Measurements from ENCODE around the gene SSR4.
"Not testable (repeated sequence)": the region's sequence is repeated elsewhere in the genome, so short reads cannot be mapped to it uniquely, and the experiment has no call there.

The SSR4 gene

DNA sequence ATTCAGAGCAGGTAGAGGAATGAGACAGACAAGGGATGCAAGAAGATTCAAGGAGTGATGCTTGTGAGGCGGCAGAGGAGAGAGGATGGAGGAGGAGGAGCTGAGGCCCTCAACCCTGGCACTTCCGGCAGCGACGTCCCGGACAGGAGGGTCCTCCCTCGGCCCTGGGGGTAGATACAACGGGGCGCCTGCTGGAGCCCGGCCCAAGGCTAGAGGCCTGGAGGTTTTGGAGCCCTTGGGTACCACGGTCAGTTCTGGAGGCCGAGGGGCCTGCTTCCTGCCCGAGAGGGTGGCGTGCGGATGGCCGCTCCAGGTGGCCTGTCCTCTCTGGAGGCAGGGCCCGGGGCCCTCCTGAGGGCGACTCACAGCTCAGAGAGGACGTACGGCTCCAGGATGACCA is 13.5 kb downstream of the SSR4 start:
- Histone ChIP-seq H3K4me3 (ENCODE audit: low read depth, low read length) (no peak overlapping the region), H3K36me3 (replicated peaks) (no peaks in the 10 kb centered on the region), H3K27me3 (replicated peaks) (no peaks in the 10 kb centered on the region), H3K27ac (no peak overlapping the region)
- no peak for DNase-seq
- in situ Hi-C loops (cut with HindIII; ENCODE audit: low pct_ligation_motif_present, low sequenced_read_pairs), result no loop called here
- TF ChIP-seq, protein P1, sequence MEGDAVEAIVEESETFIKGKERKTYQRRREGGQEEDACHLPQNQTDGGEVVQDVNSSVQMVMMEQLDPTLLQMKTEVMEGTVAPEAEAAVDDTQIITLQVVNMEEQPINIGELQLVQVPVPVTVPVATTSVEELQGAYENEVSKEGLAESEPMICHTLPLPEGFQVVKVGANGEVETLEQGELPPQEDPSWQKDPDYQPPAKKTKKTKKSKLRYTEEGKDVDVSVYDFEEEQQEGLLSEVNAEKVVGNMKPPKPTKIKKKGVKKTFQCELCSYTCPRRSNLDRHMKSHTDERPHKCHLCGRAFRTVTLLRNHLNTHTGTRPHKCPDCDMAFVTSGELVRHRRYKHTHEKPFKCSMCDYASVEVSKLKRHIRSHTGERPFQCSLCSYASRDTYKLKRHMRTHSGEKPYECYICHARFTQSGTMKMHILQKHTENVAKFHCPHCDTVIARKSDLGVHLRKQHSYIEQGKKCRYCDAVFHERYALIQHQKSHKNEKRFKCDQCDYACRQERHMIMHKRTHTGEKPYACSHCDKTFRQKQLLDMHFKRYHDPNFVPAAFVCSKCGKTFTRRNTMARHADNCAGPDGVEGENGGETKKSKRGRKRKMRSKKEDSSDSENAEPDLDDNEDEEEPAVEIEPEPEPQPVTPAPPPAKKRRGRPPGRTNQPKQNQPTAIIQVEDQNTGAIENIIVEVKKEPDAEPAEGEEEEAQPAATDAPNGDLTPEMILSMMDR (IDR thresholded peaks at IDR 0.05; ENCODE audit: low read depth, low read length, missing control alignments), result no peak

DNA sequence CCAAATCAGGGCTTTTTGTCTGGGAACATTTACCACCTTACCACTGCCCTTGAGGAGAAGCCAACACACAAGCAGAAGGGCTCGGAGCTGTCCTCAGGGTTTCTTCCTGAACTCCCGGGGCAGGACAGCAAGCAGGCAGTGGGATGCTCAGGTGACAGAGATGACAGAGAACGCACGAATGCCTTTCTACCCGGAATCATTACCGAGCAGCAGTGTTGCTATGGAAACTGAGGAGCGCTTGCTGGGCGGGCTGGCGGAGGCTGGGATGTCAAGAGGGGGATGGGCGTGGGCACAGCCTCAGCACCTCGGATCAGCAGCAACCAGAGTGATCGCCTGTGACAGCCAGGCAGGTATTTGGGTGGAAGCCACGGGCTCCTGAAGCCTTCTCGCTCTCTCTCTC is 17.8 kb downstream of the SSR4 start:
- TF ChIP-seq, protein P1 (IDR thresholded peaks at IDR 0.05; ENCODE audit: low read depth, low read length, missing control alignments), result no peak
- H3K27me3 ChIP-seq (replicated peaks), result no peaks in the 10 kb centered on the region
- H3K36me3 ChIP-seq (replicated peaks), result no peaks in the 10 kb centered on the region
- H3K27ac ChIP-seq, result no peak overlapping the region
- in situ Hi-C loops (cut with HindIII; ENCODE audit: low pct_ligation_motif_present, low sequenced_read_pairs), result no loop called here
- DNase-seq, result no peak
- no peak overlapping the region for H3K4me3 ChIP-seq (ENCODE audit: low read depth, low read length)

DNA sequence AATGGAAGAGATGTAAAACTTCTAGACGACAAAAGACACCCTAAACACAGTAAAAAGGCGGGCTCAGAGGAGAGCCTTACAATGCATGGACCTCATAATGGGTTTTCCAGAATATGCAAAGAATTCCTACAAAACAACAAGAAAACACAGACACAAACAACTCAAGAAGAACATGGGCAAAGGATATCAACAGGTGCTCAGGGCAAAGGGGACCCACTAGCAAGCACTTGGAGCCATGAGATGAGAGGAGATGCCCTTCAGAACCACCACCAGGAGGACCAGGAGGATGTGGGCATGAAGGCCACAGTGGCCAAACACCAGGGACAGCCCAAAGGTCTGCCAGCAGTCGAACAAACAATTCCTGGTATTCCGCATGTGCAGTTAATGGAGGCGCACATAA is 18.7 kb downstream of the SSR4 start:
- H3K4me3 ChIP-seq (ENCODE audit: low read depth, low read length), result no peak overlapping the region
- H3K27ac ChIP-seq, result no peak overlapping the region
- DNase-seq, result no peak
- no peaks in the 10 kb centered on the region for H3K36me3 ChIP-seq (replicated peaks)
- H3K27me3 ChIP-seq (replicated peaks), result no peaks in the 10 kb centered on the region
- TF ChIP-seq, protein P1 (IDR thresholded peaks at IDR 0.05; ENCODE audit: low read depth, low read length, missing control alignments), result no peak
- in situ Hi-C loops (cut with HindIII; ENCODE audit: low pct_ligation_motif_present, low sequenced_read_pairs), result no loop called here

DNA sequence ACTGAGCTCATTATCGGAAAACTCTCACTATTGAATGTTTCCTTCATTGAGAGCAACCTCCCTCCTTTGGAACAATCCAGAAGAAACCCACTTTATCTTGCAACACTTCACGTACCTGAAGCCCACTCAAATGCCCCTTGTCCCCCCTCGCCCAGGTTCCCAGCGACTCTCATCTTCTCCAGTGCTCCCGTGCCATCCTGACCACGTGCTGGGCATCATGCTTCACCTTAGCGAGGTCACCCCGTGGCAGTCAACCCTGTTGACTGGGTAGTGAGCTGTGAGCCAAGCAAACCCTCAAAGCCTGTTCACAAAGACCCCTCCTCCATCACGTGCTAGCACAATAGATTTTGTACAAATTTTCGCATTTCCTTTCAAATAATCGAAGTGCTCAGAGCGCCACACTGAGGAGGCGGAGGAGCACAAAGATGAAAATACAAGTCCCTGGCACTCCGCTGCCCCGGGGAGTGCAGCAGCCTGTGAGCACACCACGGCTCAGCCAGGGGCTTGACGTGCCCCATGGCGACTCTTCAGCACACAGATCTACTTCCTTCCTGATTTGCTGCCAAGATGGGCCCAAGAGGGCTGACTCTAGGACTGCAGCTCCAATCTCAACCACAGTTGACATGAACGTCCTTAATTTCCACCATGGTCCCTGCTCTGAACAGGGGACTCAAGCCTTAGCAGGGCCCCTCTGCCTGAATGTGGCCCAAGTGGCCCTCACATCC is 20.3 kb downstream of the SSR4 start:
- TF ChIP-seq, protein P1 (IDR thresholded peaks at IDR 0.05; ENCODE audit: low read depth, low read length, missing control alignments), result no peak
- in situ Hi-C loops (cut with HindIII; ENCODE audit: low pct_ligation_motif_present, low sequenced_read_pairs), result no loop called here
- no peaks in the 10 kb centered on the region for H3K27me3 ChIP-seq (replicated peaks)
- H3K4me3 ChIP-seq (ENCODE audit: low read depth, low read length), result no peak overlapping the region
- H3K27ac ChIP-seq, result no peak overlapping the region
- H3K36me3 ChIP-seq (replicated peaks), result no peaks in the 10 kb centered on the region
- DNase-seq, result no peak

DNA sequence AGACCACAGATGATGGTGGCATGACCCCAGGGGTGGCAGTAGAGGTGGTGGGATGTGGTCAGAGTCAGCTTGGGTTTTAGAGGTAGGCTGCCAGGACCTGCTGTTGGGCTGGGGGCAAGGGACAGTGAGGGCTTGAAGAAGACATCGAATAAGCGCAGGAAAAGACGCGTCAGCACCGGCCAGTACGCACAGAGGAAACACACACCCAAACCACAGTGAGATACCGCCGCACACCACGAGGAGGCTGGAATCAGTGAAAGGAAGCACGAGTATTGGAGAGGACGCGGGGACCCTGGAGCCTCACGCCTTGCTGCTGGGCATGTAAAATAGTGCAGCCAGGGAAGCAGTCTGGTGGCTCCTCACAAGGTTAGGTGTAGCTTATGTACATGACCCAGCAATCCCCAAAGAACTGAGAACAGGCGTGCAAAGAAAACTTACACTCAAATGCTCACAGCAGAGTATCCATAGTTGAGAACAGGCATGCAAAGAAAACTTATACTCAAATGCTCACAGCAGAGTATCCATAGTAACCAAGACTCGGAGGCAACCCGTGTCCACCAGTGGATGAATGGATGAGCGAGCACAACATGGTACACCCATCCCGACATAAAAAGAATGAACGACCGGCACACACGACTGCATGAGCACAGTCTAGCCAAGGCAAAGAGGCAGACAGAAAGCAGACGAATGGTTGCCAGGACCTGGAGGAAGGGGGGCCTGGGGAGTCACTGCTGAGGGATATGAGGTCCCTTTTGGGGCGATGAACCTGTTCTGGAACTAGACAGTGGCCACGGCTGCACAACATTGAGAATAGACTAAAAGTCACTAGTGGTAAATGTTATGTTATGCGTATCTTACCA is 22.6 kb downstream of the SSR4 start:
- in situ Hi-C loops (cut with HindIII; ENCODE audit: low pct_ligation_motif_present, low sequenced_read_pairs), result no loop called here

DNA sequence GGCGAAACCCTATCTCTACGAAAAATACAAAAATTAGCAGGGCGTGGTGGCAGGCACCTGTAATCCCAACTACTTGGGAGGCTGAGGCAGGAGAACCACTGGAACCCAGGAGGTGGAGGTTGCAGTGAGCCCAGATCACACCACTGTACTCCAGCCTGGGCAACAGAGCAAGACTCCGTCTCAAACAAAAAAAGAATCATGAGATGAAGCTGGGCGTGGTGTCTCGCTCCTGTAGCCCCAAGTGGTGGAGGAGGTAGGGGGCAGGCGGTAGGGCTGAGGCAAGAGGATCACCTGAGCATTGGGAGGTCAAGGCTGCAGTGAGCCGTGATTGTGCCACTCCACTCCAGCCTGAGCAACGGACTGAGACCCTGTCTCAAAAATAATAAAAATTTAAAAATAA is 23.6 kb downstream of the SSR4 start:
- H3K27me3 ChIP-seq (replicated peaks); H3K36me3 ChIP-seq (replicated peaks); H3K27ac ChIP-seq; DNase-seq; in situ Hi-C loops (cut with HindIII; ENCODE audit: low pct_ligation_motif_present, low sequenced_read_pairs); H3K4me3 ChIP-seq (ENCODE audit: low read depth, low read length): not testable (repeated sequence)

More for the DNA sequence above, 22.6 kb downstream of the SSR4 start:
- Histone ChIP-seq H3K4me3 (ENCODE audit: low read depth, low read length) (no peak overlapping the region), H3K36me3 (replicated peaks) (no peaks in the 10 kb centered on the region), H3K27ac (no peak overlapping the region), H3K27me3 (replicated peaks) (no peaks in the 10 kb centered on the region)
- DNase-seq, result no peak
- TF ChIP-seq, protein P1 (IDR thresholded peaks at IDR 0.05; ENCODE audit: low read depth, low read length, missing control alignments), result no peak
